Caco-2 (cell line): Measurements from ENCODE around the gene PCNX1. TPM values are rescaled to one million over a fixed set of nuclear protein-coding genes. Genes with fewer than 3 reads are reported as not detected.

Experiments
- BruUV-seq: library from RNA; stranded (reverse); fragments of 400-500 nt; replicated peaks from 2 replicates; lab custom pipeline; 2021; lab: Mats Ljungman, UMichigan
- CTCF ChIA-PET: fragments of 300-600 bp; sonication (Branson Sonifier 250); formaldehyde crosslinking; loops from one replicate; lab custom pipeline; 2022; ENCODE audit warnings: antibody characterized with exemption; lab: Charles Lee
- POLR2A ChIA-PET: fragments of 300-600 bp; sonication (Branson Sonifier 250); formaldehyde crosslinking; loops from one replicate; lab custom pipeline; 2022; ENCODE audit warnings: antibody characterized with exemption; lab: Charles Lee
- DNase-seq, 2 experiments: peaks; one replicate each; pipeline versions ENCODE4 v3.0.0 to v3.0.0-alpha.2; 2020 to 2022
- H3K27me3 ChIP-seq: replicated peaks from 2 replicates; pipeline ENCODE4 v1.6.0; 2011; ENCODE audit warnings: low read length; ENCODE audit not compliant: control insufficient read depth, insufficient read depth
- H3K36me3 ChIP-seq: 2 replicates; pipeline ENCODE4 v1.5.1; 2011; ENCODE audit warnings: low read length; ENCODE audit not compliant: control insufficient read depth, insufficient read depth
- H3K4me1 ChIP-seq: fragments of 250-450 bp; sonication (Bioruptor Pico); 2 replicates; pipeline ENCODE4 v1.5.1; 2020; ENCODE audit warnings: mild to moderate bottlenecking
- H3K4me3 ChIP-seq: 2 replicates; pipeline ENCODE4 v1.5.1; 2011; ENCODE audit warnings: low read depth, mild to moderate bottlenecking, control low read depth, low read length
- H3K9me3 ChIP-seq: fragments of 250-450 bp; sonication (Bioruptor Pico); 2 replicates; pipeline ENCODE4 v1.5.1; 2020; ENCODE audit warnings: mild to moderate bottlenecking, moderate library complexity
- H3K27ac Mint-ChIP-seq: one replicate; pipeline ENCODE4 v1.8.0; 2022; ENCODE audit warnings: mixed read lengths; ENCODE audit not compliant: unreplicated experiment
- H3K27me3 Mint-ChIP-seq: one replicate; pipeline ENCODE4 v1.8.0; 2022; ENCODE audit warnings: mixed read lengths; ENCODE audit not compliant: insufficient read depth, unreplicated experiment
- H3K36me3 Mint-ChIP-seq: one replicate; pipeline ENCODE4 v1.8.0; 2022; ENCODE audit warnings: mild to moderate bottlenecking, mixed read lengths; ENCODE audit not compliant: insufficient read depth, unreplicated experiment
- H3K4me1 Mint-ChIP-seq: one replicate; pipeline ENCODE4 v1.8.0; 2022; ENCODE audit warnings: low read depth, mixed read lengths; ENCODE audit not compliant: unreplicated experiment
- H3K4me3 Mint-ChIP-seq: one replicate; pipeline ENCODE4 v1.8.0; 2022; ENCODE audit warnings: mild to moderate bottlenecking, moderate library complexity, mixed read lengths; ENCODE audit not compliant: unreplicated experiment
- H3K9me3 Mint-ChIP-seq: one replicate; pipeline ENCODE4 v1.8.0; 2022; ENCODE audit warnings: mixed read lengths; ENCODE audit not compliant: unreplicated experiment
- CTCF ChIP-seq, 2 experiments: fragments of 200-600 bp in 1 of 2; IDR thresholded peaks; 1 replicate in 1 of 2; 2 replicates in 1 of 2; pipeline versions ENCODE4 v1.5.1 to v1.8.0; 2011 to 2022; ENCODE audit warnings: antibody characterized with exemption in 1 of 2, control low read depth in 1 of 2, inconsistent platforms in 1 of 2, low read depth in 1 of 2, low read length in 1 of 2, mild to moderate bottlenecking in 1 of 2, moderate library complexity in 1 of 2; ENCODE audit not compliant: insufficient read depth in 1 of 2, severe bottlenecking in 1 of 2, unreplicated experiment in 1 of 2
- intact Hi-C: fragments of 100-400 bp; cut with micrococcal nuclease; formaldehyde crosslinking; loops from one replicate; pipeline ENCODE4 v1.10.0; 2022; ENCODE audit not compliant: unreplicated experiment
- total RNA-seq: library from RNA; stranded (reverse); gene quantifications from 2 replicates; pipeline ENCODE4 v1.2.3, GENCODE V29; 2022

The PCNX1 gene
- total RNA-seq, 1 experiment from 2014 or later, result 29.0 TPM

- no peak for DNase-seq
- ChIA-PET CTCF (no interaction called here), POLR2A (no interaction called here)
- intact Hi-C loops, result no loop called here
- no TSS peak for BruUV-seq
- H3K4me3 ChIP-seq, result no peak overlapping the region
- Mint-ChIP-seq H3K4me1 (peaks cover 8% of the 10 kb centered on the region), H3K4me3 (no peak overlapping the region), H3K9me3 (peaks cover 6% of the 10 kb centered on the region), H3K36me3 (peaks cover 12% of the 10 kb centered on the region), H3K27ac (no peak overlapping the region), H3K27me3 (no peaks in the 10 kb centered on the region)
- no peaks in the 10 kb centered on the region; the same call in 1 of the 2 replicates for H3K4me1 ChIP-seq
- no peaks in the 10 kb centered on the region for H3K27me3 ChIP-seq
- no peaks in the 10 kb centered on the region for H3K36me3 ChIP-seq
- H3K9me3 ChIP-seq, result no peaks in the 10 kb centered on the region
- TF ChIP-seq CTCF (IDR thresholded peaks at IDR 0.05; ENCODE audit: insufficient read depth in 1 of 2, low read depth in 1 of 2, low read length in 1 of 2, severe bottlenecking in 1 of 2, unreplicated experiment in 1 of 2), result no peak
Observed at GRCh38 chr14:71094722-71095121, 187.5 kb downstream of the PCNX1 start.

- Mint-ChIP-seq H3K4me3 (no peak overlapping the region), H3K9me3 (peaks cover 6% of the 10 kb centered on the region), H3K27me3 (no peaks in the 10 kb centered on the region), H3K4me1 (peaks cover 20% of the 10 kb centered on the region), H3K27ac (no peak overlapping the region), H3K36me3 (peaks cover 11% of the 10 kb centered on the region)
- Histone ChIP-seq H3K4me3 (no peak overlapping the region), H3K4me1 (peaks cover 9% of the 10 kb centered on the region; the same call in 1 of the 2 replicates), H3K36me3 (no peaks in the 10 kb centered on the region), H3K27me3 (no peaks in the 10 kb centered on the region), H3K9me3 (no peaks in the 10 kb centered on the region)
- DNase-seq, result no peak
- CTCF ChIA-PET, result no interaction called here
- intact Hi-C loops, result no loop called here
- POLR2A ChIA-PET, result no interaction called here
- TF ChIP-seq CTCF (IDR thresholded peaks at IDR 0.05; ENCODE audit: insufficient read depth in 1 of 2, low read depth in 1 of 2, low read length in 1 of 2, severe bottlenecking in 1 of 2, unreplicated experiment in 1 of 2), result no peak
- BruUV-seq, result no TSS peak
Observed at GRCh38 chr14:71096947-71097346, 189.7 kb downstream of the PCNX1 start.

GRCh38 chr14:71103662-71104484, 196.6 kb downstream of the PCNX1 start:
- BruUV-seq, result no TSS peak
- Mint-ChIP-seq H3K4me3 (no peak overlapping the region), H3K9me3 (no peaks in the 10 kb centered on the region), H3K4me1 (peaks cover 13% of the 10 kb centered on the region), H3K36me3 (peaks cover 12% of the 10 kb centered on the region), H3K27me3 (no peaks in the 10 kb centered on the region), H3K27ac (no peak overlapping the region)
- Histone ChIP-seq H3K9me3 (no peaks in the 10 kb centered on the region), H3K4me3 (no peak overlapping the region), H3K27me3 (no peaks in the 10 kb centered on the region), H3K4me1 (peaks cover 17% of the 10 kb centered on the region; the same call in 1 of the 2 replicates), H3K36me3 (no peaks in the 10 kb centered on the region)
- peak; percentile 81 to 82 for TF ChIP-seq CTCF (IDR thresholded peaks at IDR 0.05; ENCODE audit: insufficient read depth in 1 of 2, low read depth in 1 of 2, low read length in 1 of 2, severe bottlenecking in 1 of 2, unreplicated experiment in 1 of 2)
- CTCF ChIA-PET, result interaction anchor here (0.7 to 1.0 kb wide), 3 partner anchors 16 to 35 kb away, joined by 3 read pairs; no protein-coding TSS in a partner anchor
- POLR2A ChIA-PET, result no interaction called here
- peak in 1 of 2 experiments; percentile 61 for DNase-seq
- intact Hi-C loops, result loop anchor here (1.0 to 5.0 kb wide), 3 partner anchors 32 to 649 kb away; partner anchors contain the start of gene SIPA1L1
